Measurements from ENCODE around the gene ZNF784.
A peak's percentile ranks its signal among the peaks of the same experiment; 100 is the strongest.
"Not testable (repeated sequence)": the region's sequence is repeated elsewhere in the genome, so short reads cannot be mapped to it uniquely, and the experiment has no call there.

The ZNF784 gene

GRCh38 chr19:55582284-55582683 lies 42.1 kb downstream of the ZNF784 start:
- DNase-seq (ENCODE audit: low read depth) = not testable (repeated sequence)

- no peak for DNase-seq (ENCODE audit: low read depth)
Observed at GRCh38 chr19:55581823-55582223, 42.5 kb downstream of the ZNF784 start.

GRCh38 chr19:55581145-55581822 lies 43.1 kb downstream of the ZNF784 start:
- no peak for DNase-seq (ENCODE audit: low read depth)

- DNase-seq (ENCODE audit: low read depth) = peak; percentile 51
Observed at GRCh38 chr19:55580628-55581144, 43.7 kb downstream of the ZNF784 start, which contains the start of gene ZNF579. Gene ZNF579, minus strand, starts transcription at chr19:55580848. Its CDS starts 1,209 bp downstream, at chr19:55579639.

GRCh38 chr19:55579766-55580621 lies 44.4 kb downstream of the ZNF784 start:
- no peak for DNase-seq (ENCODE audit: low read depth)

DNA sequence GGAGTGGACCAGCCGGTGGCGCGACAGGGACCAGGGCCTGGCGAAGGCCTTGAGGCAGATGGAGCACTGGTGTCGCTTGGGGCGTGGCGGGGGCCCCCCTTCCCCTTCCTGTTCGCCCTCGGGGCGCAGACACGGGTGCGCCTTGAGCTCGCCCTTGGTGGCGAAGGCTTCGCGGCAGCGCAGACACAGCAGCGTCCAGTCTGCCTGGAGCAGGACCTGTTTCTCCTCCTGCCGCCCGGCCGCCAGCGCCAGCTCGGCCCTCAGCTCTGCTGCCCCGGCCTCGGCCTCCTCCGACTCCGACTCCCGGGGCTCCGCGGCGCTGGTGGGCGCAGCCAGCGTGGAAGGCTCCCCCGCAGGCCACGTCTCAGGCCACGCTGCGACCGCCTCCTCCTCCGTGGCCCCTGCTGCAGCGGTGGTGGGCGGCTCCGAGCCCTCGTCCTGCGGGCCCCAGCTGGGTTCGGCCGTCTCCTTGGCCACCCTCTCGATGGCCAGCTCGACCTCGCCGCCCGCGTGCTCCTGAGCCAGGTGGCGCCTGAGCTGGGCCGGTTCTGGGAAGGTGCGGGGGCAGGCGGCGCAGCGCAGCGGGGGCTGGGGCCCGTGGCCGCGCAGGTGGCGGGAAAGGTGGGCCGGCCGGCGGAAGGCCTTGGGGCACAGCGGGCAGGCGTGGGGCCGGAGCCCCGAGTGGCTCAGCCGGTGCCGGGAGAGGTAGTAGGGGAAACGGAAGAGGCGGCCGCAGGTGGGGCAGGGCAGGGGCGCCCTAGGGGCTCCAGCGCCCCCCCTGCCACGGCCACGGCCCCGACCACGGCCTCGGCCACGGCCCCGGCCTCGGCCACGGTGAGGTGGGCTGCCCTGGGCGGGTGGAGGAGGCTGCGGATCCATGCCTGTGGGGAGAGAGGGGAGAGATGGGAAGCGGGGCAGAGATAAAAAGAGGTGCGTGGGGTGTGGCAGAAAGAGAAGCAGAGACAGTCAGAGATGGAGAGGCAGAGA lies 45.3 kb downstream of the ZNF784 start:
- DNase-seq (ENCODE audit: low read depth) = no peak

GRCh38 chr19:55578031-55578760 lies 46.2 kb downstream of the ZNF784 start:
- DNase-seq (ENCODE audit: low read depth) = no peak

GRCh38 chr19:55576746-55577145 lies 47.6 kb downstream of the ZNF784 start:
- no peak for DNase-seq (ENCODE audit: low read depth)

DNA sequence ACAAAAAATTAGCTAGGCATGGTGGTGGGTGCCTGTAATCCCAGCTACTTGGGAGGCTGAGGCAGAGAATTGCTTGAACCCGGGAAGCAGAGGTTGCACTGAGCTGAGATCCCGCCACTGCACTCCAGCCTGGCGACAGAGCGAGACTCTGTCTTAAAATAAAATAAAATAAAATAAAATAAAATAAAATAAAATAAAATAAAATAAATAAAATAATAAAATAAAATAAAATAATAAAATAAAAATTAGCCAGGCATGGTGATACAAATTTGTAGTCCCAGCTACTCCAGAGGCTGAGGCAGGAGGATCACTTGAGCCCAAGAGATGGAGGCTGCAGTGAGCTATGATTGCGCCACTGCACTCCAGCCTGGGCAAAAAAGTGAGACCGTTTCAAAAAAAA lies 50.4 kb downstream of the ZNF784 start:
- DNase-seq (ENCODE audit: low read depth) = not testable (repeated sequence)

Data from HS-5 (cell line).